H9 (cell line): ENCODE measurements around the gene MS4A15. TPM values are rescaled to one million over a fixed set of nuclear protein-coding genes. Genes with fewer than 3 reads are reported as not detected.

ENCODE experiments used
- DNase-seq: peaks from one replicate; pipeline ENCODE4 v3.0.0-alpha.2; 2017
- H2AFZ ChIP-seq: one replicate; pipeline ENCODE4 v1.6.1; 2013; ENCODE audit warnings: mild to moderate bottlenecking, low read length, control low read depth, moderate library complexity
- H2AK5ac ChIP-seq: 2 replicates; pipeline ENCODE4 v1.6.1; 2013; ENCODE audit warnings: low read length, control low read depth, mixed read lengths; ENCODE audit not compliant: insufficient read length
- H2BK120ac ChIP-seq: one replicate; pipeline ENCODE4 v1.6.1; 2013; ENCODE audit warnings: low read depth, mild to moderate bottlenecking, low read length, control low read depth, inconsistent platforms; ENCODE audit not compliant: poor library complexity, severe bottlenecking
- H2BK12ac ChIP-seq: 2 replicates; pipeline ENCODE4 v1.6.1; 2013; ENCODE audit warnings: low read length, control low read depth, mixed read lengths, low read depth; ENCODE audit not compliant: insufficient read length
- H2BK15ac ChIP-seq: 2 replicates; pipeline ENCODE4 v1.6.1; 2013; ENCODE audit warnings: low read depth, low read length, control low read depth
- H2BK20ac ChIP-seq: one replicate; pipeline ENCODE4 v1.6.1; 2013; ENCODE audit warnings: low read depth, mild to moderate bottlenecking, low read length, control low read depth, inconsistent platforms; ENCODE audit not compliant: poor library complexity, severe bottlenecking
- H2BK5ac ChIP-seq: 2 replicates; pipeline ENCODE4 v1.6.1; 2013; ENCODE audit warnings: low read length, control low read depth, mixed read lengths; ENCODE audit not compliant: insufficient read length
- H3K14ac ChIP-seq: 2 replicates; pipeline ENCODE4 v1.6.1; 2013; ENCODE audit warnings: low read length, control low read depth; ENCODE audit not compliant: insufficient read depth
- H3K18ac ChIP-seq: 2 replicates; pipeline ENCODE4 v1.6.1; 2013; ENCODE audit warnings: low read depth, mild to moderate bottlenecking, mixed read lengths, low read length, control low read depth; ENCODE audit not compliant: insufficient read length
- H3K23ac ChIP-seq: 2 replicates; pipeline ENCODE4 v1.6.1; 2013; ENCODE audit warnings: low read length, control low read depth, mixed read lengths, low read depth; ENCODE audit not compliant: insufficient read length
- H3K23me2 ChIP-seq: 2 replicates; pipeline ENCODE4 v1.6.1; 2013; ENCODE audit warnings: low read depth, mild to moderate bottlenecking, mixed read lengths, low read length, control low read depth; ENCODE audit not compliant: insufficient read length, poor library complexity, severe bottlenecking
- H3K27ac ChIP-seq: 2 replicates; pipeline ENCODE4 v1.5.1; 2013; ENCODE audit warnings: low read length, control low read depth, mixed read lengths, low read depth; ENCODE audit not compliant: insufficient read length
- H3K27me3 ChIP-seq: 2 replicates; pipeline ENCODE4 v1.6.1; 2013; ENCODE audit warnings: low read length, control low read depth, inconsistent platforms; ENCODE audit not compliant: insufficient read depth
- H3K4ac ChIP-seq: 2 replicates; pipeline ENCODE4 v1.6.1; 2013; ENCODE audit warnings: low read depth, mild to moderate bottlenecking, control low read depth, inconsistent platforms, low read length, moderate library complexity
- H3K4me1 ChIP-seq: 2 replicates; pipeline ENCODE4 v1.6.1; 2013; ENCODE audit warnings: low read length, control low read depth, inconsistent platforms; ENCODE audit not compliant: insufficient read depth
- H3K4me2 ChIP-seq: 2 replicates; pipeline ENCODE4 v1.6.1; 2013; ENCODE audit warnings: low read length, control low read depth, mixed read lengths; ENCODE audit not compliant: insufficient read length, insufficient read depth
- H3K56ac ChIP-seq: 2 replicates; pipeline ENCODE4 v1.6.1; 2013; ENCODE audit warnings: low read depth, mild to moderate bottlenecking, mixed read lengths, low read length, control low read depth; ENCODE audit not compliant: insufficient read length
- H3K79me1 ChIP-seq: 2 replicates; pipeline ENCODE4 v1.6.1; 2013; ENCODE audit warnings: low read depth, mild to moderate bottlenecking, moderate library complexity, low read length, control low read depth, inconsistent platforms; ENCODE audit not compliant: insufficient read depth, poor library complexity, severe bottlenecking
- H3K79me2 ChIP-seq: 2 replicates; pipeline ENCODE4 v1.6.1; 2013; ENCODE audit warnings: low read length, control low read depth, inconsistent platforms; ENCODE audit not compliant: insufficient read depth
- H3K9ac ChIP-seq: 2 replicates; pipeline ENCODE4 v1.6.1; 2013; ENCODE audit warnings: low read length, control low read depth, mixed read lengths; ENCODE audit not compliant: insufficient read length; ENCODE audit errors: extremely low read depth
- H3K9me3 ChIP-seq: one replicate; pipeline ENCODE4 v1.6.1; 2013; ENCODE audit warnings: low read depth, low read length, inconsistent platforms; ENCODE audit not compliant: control insufficient read depth
- H3T11ph ChIP-seq: one replicate; pipeline ENCODE4 v1.6.1; 2013; ENCODE audit warnings: mild to moderate bottlenecking, low read length, control low read depth, inconsistent platforms
- H4K20me1 ChIP-seq: one replicate; pipeline ENCODE4 v1.6.1; 2013; ENCODE audit not compliant: control insufficient read depth, insufficient read length, insufficient read depth
- H4K5ac ChIP-seq: 2 replicates; pipeline ENCODE4 v1.6.1; 2013; ENCODE audit warnings: low read depth, mild to moderate bottlenecking, mixed read lengths, low read length, control low read depth; ENCODE audit not compliant: insufficient read length
- H4K8ac ChIP-seq: replicated peaks from 2 replicates; pipeline ENCODE4 v1.6.1; 2013; ENCODE audit warnings: low read length, control low read depth, mixed read lengths, low read depth; ENCODE audit not compliant: insufficient read length
- H4K91ac ChIP-seq: 2 replicates; pipeline ENCODE4 v1.6.1; 2013; ENCODE audit warnings: low read depth, mild to moderate bottlenecking, moderate library complexity, mixed read lengths, low read length, control low read depth; ENCODE audit not compliant: insufficient read length
- H3K27ac Mint-ChIP-seq, 3 experiments: 2 replicates in 2 of 3; 3 replicates in 1 of 3; pipeline ENCODE4 v1.8.0; 2020 to 2021; ENCODE audit warnings: mixed read lengths in 3 of 3, mild to moderate bottlenecking in 1 of 3, moderate library complexity in 1 of 3
- H3K27me3 Mint-ChIP-seq: 2 replicates; pipeline ENCODE4 v1.8.0; 2021; ENCODE audit warnings: low read depth, mild to moderate bottlenecking, moderate library complexity, mixed read lengths
- H3K36me3 Mint-ChIP-seq, 3 experiments: 2 replicates in 2 of 3; 3 replicates in 1 of 3; pipeline ENCODE4 v1.8.0; 2020 to 2021; ENCODE audit warnings: low read depth in 3 of 3, mixed read lengths in 3 of 3; ENCODE audit not compliant: insufficient read depth in 1 of 3
- H3K4me1 Mint-ChIP-seq, 2 experiments: 2 replicates each; pipeline ENCODE4 v1.8.0; 2020; ENCODE audit warnings: mixed read lengths in 2 of 2
- H3K4me3 Mint-ChIP-seq, 2 experiments: 2 replicates in 1 of 2; 3 replicates in 1 of 2; pipeline ENCODE4 v1.8.0; 2020 to 2021; ENCODE audit warnings: mild to moderate bottlenecking in 2 of 2, mixed read lengths in 2 of 2, moderate library complexity in 1 of 2
- H3K9me3 Mint-ChIP-seq, 2 experiments: 2 replicates in 1 of 2; 3 replicates in 1 of 2; pipeline ENCODE4 v1.8.0; 2020; ENCODE audit warnings: mild to moderate bottlenecking in 2 of 2, mixed read lengths in 2 of 2, moderate library complexity in 1 of 2
- WGBS: extraction: QIAGEN DNeasy Blood & Tissue Kit; methylation state at CpG from one replicate; pipeline ENCODE4 v1.1.7; 2013; ENCODE audit warnings: missing lambda C conversion rate, low lambda C conversion rate, mixed read lengths; ENCODE audit not compliant: insufficient read length; ENCODE audit errors: extremely low coverage; 5-methylcytosine and 5-hydroxymethylcytosine counted together
- total RNA-seq: library from RNA; stranded (reverse); gene quantifications from 2 replicates; pipeline ENCODE4 v1.2.1, GENCODE V29; 2021
- TF ChIP-seq, protein P1 (sequence below): fragments of 200-600 bp; sonication (generic); conservative IDR thresholded peaks from 3 replicates; pipeline ENCODE4 v1.8.0; 2021; ENCODE audit warnings: antibody characterized with exemption, mild to moderate bottlenecking

The MS4A15 gene
- total RNA-seq, 1 experiment from 2014 or later = 0.11 TPM

DNA sequence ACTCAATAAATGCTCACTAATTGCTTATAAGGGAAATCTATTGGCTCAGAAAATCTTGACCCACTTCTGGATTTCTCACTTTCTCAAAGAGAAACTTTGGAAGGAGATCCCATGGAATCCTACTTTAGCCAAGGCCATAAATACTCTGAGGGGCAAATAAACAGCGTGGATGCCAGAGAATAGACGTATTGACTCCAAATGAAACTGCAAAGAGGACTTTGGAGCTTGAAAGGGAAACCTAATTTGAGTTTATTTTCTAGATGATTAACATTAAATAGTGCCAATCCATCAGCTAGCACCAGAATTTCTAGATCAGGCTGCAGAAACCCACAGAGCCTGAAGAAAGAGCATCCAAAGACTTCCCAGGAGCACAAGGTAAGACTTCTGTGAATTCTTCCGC, 32.2 kb upstream of the MS4A15 start, which contains the start of gene MS4A18:
Gene MS4A18 (plus strand): TSS at position 301 of the 400 bp plus-strand sequence.
- Histone ChIP-seq H4K8ac (no peak within 1 kb of the TSS), H3K79me1 (no peaks in the 10 kb centered on the region), H3K14ac (no peak within 1 kb of the TSS), H3K27me3 (no peaks in the 10 kb centered on the region), H3K4me1 (no peaks in the 10 kb centered on the region), H2BK15ac (no peak within 1 kb of the TSS), H2BK20ac (no peak within 1 kb of the TSS), H3K23me2 (no peaks in the 10 kb centered on the region), H2BK5ac (no peak within 1 kb of the TSS), H3K4ac (no peak within 1 kb of the TSS), H4K5ac (no peak within 1 kb of the TSS), H3K18ac (no peak within 1 kb of the TSS), H3K23ac (no peak within 1 kb of the TSS), H4K91ac (no peak within 1 kb of the TSS), H3K79me2 (no peaks in the 10 kb centered on the region), H3K9me3 (no peaks in the 10 kb centered on the region), H3K9ac (no peak within 1 kb of the TSS), H3T11ph (no peak within 1 kb of the TSS), H3K56ac (no peak within 1 kb of the TSS), H4K20me1 (no peaks in the 10 kb centered on the region), H2BK120ac (no peak within 1 kb of the TSS), H2BK12ac (no peak within 1 kb of the TSS), H3K27ac (no peak within 1 kb of the TSS), H2AFZ (no peak within 1 kb of the TSS), H3K4me2 (no peak within 1 kb of the TSS), H2AK5ac (no peak within 1 kb of the TSS)
- no peak within 1 kb of the TSS for H3K4me3 Mint-ChIP-seq
- no peak for DNase-seq
- H3K27me3 Mint-ChIP-seq = peaks cover 16% of the 10 kb centered on the region
- no CpG with 5 or more reads among the region's 3 CpGs for WGBS
- peaks cover under 1 to 1% of the 10 kb centered on the region in 2 experiments; a peak in 2 of 5 replicates for H3K9me3 Mint-ChIP-seq
- no peak within 1 kb of the TSS for H3K27ac Mint-ChIP-seq
- peaks cover 10% of the 10 kb centered on the region in 2 experiments; a peak in 2 of 4 replicates for H3K4me1 Mint-ChIP-seq
- no peaks in the 10 kb centered on the region for H3K36me3 Mint-ChIP-seq
- TF ChIP-seq, protein P1, sequence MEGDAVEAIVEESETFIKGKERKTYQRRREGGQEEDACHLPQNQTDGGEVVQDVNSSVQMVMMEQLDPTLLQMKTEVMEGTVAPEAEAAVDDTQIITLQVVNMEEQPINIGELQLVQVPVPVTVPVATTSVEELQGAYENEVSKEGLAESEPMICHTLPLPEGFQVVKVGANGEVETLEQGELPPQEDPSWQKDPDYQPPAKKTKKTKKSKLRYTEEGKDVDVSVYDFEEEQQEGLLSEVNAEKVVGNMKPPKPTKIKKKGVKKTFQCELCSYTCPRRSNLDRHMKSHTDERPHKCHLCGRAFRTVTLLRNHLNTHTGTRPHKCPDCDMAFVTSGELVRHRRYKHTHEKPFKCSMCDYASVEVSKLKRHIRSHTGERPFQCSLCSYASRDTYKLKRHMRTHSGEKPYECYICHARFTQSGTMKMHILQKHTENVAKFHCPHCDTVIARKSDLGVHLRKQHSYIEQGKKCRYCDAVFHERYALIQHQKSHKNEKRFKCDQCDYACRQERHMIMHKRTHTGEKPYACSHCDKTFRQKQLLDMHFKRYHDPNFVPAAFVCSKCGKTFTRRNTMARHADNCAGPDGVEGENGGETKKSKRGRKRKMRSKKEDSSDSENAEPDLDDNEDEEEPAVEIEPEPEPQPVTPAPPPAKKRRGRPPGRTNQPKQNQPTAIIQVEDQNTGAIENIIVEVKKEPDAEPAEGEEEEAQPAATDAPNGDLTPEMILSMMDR = no peak
